ENCODE results near the gene COQ10B.
"Not testable (repeated sequence)": the region's sequence is repeated elsewhere in the genome, so short reads cannot be mapped to it uniquely, and the experiment has no call there.

COQ10B gene

DNA sequence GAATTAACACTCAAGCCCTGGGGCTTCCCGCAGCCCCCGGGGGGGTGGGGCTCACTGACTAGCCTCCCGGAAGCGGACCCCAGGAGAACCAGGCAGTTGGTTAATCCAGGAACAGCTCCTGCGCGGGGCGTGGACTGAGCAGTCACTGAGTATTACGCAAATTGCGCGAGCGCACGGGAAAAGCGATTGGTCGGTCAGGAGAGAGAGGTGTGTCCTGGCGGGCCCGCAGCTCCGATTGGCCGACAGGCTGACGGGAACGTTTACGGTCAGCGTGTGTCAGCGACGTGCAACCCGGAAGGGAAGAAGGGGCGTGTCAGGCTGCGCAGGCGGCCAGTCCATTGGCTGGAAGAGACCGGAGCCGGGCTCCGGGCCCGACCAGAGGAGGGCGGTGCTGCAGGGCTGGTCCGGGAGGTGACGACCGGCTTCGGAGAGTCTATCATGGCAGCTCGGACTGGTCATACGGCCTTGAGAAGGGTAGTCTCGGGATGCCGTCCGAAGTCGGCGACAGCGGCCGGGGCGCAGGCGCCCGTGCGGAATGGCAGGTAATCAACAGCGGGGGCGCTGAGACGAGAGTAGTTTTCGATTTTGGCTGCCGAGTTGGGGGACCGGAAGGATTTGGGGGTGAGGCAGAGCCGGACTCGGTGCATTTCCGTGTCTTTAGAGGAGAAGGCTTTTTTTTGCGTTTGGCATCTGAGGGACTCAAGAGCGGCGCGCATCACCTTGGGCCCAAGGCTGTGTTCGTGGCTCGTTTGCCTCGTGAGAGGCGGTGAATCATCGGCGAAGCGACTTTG lies at the start of gene COQ10B:
Gene COQ10B (plus strand): TSS at position 430 of the 791 bp plus-strand sequence. CDS start 9 bp downstream, at position 439.
- DNase-seq (ENCODE audit: low spot score) = peak; percentile 98

DNA sequence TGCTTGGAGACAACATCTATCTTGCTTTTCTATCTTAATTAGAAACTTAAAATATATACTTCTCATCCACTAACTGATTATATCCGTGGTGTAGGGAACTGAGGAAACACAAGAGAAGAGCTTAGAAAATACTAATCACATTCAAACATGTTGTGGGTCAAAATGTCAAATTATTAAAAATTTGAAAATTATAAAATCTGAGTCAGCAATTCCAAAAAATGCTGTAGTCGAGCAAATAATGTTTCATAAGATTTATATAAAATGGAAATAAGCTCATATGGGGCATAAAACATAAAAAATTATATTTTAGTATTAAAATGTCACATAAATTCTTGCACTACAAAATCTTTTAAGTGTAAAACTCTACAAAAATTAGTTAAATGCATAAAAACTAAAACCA lies 47.8 kb upstream of the COQ10B start:
- no peak for DNase-seq (ENCODE audit: low spot score)

DNA sequence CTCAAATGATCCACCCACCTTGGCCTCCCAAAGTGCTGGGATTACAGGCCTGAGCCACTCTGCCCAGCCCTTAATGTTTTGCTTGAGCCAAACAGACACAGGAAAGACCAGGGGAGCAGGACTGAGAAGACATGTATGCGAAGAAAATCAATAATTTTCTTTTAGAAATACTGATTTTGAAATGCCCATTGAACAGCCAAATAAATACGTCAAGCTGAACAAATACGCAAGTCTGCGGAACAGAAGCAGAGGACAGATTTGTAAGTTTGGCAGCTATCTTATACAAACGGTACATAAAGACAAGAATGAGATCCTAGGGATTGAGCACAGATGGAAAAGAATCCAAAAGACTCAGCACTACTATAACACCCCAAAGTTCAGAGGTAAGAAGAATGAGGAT lies 39.3 kb upstream of the COQ10B start:
- no peak for DNase-seq (ENCODE audit: low spot score)

DNA sequence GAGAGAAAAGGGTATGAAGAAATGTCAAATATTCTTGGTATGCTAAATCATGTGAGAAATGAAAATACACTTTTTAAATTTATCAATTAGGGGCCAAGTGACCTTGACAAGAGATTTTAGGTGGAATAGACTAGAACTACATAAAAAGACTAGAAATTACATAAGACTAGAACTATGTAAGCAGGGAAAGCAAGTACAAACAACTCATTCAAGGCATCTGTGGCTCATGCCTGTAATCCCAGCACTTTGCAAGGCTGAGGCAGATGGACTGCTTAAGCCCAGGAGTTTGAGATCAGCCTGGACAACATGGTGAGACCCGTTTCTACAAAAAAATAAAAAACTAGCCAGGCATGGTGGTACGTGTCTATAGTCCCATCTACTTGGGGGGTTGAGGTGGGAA lies 38.8 kb upstream of the COQ10B start:
- DNase-seq (ENCODE audit: low spot score) = no peak

DNA sequence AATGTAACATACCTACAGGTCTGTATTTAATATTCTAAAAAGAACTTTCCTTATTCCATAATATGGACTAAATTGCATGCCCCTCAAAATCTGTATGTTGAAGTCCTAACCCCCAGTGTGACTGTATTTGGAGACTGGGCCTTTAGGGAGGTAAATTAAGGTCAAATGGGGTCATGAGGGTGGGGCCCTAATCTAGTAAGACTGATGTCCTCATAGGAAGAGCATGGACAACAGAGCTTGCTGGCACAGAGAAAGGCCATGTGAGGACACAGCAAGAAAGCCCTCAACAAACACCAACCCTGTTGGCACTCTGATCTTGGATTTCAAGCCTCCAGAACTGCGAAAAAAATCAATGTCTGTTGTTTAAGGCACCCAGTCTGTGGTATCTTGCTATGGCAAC lies 37.1 kb upstream of the COQ10B start:
- DNase-seq (ENCODE audit: low spot score) = no peak

DNA sequence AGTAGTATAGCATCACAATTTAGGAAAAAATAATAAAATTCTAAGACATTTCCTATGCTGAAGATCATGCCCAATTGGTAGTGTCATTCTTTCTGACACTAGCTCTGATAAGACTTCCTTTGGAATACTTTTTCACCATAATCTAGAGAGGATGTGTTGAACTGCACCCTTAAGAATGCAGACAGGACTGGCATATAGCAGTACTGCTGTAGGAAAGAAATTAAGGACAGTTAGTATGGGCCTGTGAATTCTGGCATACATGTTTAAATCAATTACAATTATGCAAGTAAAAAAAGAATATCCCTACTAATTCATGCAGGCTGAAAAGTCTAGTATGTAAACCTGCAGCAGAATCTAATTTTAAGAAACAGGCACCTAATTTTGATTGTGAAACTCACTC lies 33.9 kb upstream of the COQ10B start:
- no peak for DNase-seq (ENCODE audit: low spot score)

DNA sequence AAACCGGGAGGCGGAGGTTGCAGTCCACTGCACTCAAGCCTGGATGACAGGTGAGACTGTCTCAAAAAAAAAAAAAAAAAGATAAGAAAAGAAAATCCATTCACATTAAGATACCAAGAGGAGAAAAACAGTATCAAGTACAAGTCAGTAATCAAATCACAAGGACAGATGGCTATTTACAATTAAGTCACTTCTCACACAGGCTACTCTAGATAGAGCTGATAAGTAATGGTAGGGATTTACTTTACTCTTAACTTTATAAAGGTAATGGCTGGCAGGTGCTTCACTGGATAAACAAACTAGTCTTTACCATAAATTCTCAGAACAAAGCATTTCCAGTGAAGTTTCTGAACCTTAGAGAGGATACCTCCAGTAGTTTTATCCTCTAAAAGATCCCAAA lies 30.0 kb upstream of the COQ10B start:
- no peak for DNase-seq (ENCODE audit: low spot score)

DNA sequence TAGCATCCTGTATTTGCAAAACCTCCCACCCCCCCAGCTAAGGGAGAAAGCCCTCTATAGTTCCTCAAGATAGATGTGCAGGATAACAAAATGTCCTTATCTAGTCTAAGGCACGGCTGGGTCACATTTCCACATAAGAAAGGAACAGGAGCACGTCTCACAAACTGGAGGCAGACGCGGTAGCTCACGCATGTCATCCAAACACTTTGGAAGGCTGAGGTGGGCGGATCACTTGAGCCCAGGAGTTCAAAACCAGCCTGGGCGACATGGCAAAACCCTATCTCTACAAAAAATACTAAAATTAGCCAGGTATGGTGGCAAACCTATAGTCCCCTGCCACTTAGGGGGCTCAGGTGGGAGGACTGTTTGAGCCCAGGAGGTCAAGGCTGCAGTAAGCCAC lies 27.8 kb upstream of the COQ10B start:
- DNase-seq (ENCODE audit: low spot score) = no peak

DNA sequence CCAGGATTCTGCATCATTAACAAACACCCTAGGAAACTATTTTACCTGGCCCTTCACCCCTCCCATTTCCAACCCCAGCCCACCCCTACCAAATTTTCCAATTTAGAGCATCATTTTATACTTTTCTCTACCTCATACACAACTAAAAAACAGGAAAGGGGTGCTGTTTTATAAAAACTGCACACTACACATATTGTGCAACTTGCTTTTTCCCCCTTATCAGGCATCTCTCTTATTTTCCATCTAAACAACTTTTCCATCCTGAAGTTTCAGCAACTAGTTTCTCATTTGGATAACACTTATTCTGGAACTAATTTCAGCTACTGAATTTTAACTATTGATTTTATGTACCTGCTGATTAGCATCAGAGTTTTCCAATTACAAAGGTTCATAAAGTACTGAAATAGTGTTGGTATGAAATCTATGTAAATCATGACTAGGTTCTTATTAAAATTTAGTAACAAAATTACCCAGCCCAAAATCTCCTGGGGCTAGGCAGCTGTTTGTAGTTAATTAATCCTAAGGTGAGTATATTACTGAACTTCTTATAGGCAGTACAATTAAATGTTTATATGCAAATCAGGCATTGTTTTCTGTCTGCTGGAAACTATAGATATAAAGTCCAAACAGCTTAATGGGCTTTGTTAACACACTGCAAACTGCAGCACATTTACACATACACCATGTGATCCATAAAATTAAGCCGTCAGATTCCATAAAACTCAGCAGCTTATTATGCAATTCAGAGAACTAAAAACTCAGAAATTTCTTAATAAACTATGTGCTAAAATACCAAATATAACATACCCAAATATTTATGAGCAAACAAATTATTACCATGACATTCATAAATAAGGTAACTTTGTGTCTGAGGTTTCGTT lies 26.4 kb upstream of the COQ10B start:
- no peak for DNase-seq (ENCODE audit: low spot score)

DNA sequence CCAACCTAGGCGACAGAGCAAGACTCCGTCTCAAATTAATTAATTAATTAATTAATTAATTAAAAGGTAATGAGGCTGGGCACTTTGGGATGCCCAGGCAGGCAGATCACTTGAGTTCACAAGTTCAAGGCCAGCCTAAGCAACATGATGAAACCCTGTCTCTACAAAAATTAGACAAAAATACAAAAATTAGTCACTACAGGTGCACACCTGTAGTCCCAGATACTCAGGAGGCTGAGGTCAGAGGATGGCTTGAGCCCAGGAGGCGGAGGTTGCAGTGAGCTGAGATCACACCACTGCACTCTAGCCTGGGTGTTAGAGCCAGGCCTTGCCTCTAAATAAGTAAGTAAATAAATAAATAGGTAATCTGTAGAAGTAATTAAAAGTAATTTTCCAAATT lies 25.4 kb upstream of the COQ10B start:
- no peak for DNase-seq (ENCODE audit: low spot score)

DNA sequence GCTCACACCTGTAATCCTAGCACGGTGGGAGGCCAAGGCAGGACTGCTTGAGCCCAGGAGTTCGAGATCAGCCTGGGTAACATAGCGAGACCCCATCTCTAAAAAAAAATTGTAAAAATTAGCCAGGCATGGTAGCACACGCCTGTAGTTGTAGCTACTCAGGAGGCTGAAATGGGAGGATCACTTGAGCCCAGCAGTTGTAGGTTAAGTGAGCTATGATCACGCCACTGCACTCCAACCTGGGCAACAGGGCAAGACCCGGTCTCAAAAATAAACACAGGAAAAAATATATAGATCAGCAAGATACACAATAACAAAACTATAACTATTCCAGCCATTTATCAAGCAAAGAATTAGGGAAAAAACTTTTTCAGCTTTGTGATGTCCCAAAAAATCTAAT lies 21.5 kb upstream of the COQ10B start:
- no peak for DNase-seq (ENCODE audit: low spot score)

DNA sequence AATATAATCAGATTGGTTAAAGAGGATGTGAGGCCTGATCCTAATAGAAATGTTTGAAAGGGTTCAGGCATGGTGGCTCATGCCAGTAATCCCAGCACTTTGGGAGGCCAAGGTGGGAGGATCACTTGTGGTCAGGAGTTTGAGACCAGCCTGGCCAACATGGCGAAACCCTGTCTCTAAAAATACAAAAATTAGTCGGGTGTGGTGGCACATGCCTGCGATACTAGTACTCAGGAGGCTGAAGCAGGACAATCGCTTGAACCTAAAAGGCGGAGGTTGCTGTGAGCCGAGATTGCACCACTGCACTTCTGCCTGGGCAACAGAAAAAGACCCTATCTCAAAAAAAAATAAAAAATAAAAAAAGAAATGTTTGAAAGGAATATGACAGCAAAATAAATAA lies 20.8 kb upstream of the COQ10B start:
- DNase-seq (ENCODE audit: low spot score) = not testable (repeated sequence)

DNA sequence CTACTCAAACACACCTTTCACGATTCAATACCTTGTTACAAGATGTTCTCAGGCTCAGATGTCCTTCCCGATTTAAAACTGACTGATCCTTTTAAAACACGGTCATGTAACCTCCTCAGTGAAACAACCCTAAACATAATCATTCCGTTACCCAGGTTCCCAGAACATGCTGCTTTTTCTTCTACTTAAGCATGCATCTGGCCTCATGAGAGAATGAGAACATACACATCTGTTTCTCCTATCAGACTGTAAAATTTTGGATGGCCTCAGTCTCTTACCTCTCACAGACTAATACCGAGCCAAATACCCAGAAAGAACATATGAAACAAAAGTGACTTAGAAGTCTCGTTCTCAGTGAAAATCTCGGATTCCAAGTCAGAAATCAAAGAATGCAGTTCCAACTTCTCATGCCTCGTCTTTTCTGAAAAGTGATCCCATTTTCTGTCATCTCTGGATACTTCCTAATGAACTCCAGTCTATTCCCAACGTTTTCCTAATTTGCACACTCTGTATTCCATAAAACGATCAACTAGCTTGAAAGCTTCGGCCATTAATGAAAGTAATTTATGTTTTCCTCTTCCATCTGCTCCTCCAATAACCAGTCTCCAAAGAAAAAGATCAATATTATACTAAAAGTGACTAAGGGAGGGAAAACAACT lies 19.4 kb upstream of the COQ10B start:
- DNase-seq (ENCODE audit: low spot score) = no peak

DNA sequence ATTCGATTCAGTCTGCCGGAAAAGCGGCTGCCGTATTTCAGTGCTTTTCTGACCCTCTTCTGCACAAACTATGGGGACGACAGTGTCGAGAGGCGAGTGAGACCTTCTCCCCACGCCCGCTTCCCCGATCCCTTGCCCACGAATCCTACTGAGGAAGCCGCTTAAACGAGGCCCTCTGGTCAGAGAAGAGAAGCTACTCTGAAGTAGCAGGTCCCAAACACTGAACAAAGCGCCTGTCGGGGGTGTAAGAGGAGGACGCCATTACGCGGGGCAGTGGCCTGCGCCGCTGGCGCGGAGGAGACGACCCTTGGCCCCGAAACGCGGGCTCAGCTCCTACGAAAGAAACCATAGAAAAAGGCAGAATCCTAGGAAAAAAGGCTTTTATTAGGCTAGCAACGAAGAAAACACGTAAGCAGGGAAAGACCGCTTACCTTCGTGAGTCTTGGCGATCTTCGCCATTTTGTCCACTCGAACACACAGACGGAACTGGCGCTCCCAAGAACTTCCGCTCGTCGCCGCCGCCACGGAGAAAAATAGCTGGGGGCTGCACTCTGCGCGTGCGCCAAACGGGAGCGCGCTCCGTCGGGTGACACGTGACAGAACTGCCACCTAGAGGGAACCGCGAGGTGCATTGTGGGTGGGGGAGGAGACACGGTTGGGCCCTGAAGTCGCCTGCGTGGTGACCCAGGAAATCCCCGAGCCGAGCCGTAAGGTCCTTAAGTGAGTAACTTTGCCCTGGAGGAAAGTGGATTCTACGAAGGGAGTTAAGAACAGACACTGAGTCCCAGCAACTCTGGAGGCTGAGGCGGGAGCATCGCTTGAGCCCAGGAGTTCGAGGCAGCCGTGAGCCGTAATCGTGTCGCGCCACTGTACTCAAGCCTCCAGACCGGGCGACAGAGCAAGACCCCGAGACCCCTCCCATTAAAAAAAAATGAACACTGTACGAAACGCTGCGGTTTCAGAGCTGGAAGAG lies 18.5 kb upstream of the COQ10B start, which contains the start of gene SF3B1:
Gene SF3B1 (minus strand): TSS at position 488 of the 973 bp plus-strand sequence. CDS start 29 bp downstream, at position 459.
- DNase-seq (ENCODE audit: low spot score) = peak; percentile 98

DNA sequence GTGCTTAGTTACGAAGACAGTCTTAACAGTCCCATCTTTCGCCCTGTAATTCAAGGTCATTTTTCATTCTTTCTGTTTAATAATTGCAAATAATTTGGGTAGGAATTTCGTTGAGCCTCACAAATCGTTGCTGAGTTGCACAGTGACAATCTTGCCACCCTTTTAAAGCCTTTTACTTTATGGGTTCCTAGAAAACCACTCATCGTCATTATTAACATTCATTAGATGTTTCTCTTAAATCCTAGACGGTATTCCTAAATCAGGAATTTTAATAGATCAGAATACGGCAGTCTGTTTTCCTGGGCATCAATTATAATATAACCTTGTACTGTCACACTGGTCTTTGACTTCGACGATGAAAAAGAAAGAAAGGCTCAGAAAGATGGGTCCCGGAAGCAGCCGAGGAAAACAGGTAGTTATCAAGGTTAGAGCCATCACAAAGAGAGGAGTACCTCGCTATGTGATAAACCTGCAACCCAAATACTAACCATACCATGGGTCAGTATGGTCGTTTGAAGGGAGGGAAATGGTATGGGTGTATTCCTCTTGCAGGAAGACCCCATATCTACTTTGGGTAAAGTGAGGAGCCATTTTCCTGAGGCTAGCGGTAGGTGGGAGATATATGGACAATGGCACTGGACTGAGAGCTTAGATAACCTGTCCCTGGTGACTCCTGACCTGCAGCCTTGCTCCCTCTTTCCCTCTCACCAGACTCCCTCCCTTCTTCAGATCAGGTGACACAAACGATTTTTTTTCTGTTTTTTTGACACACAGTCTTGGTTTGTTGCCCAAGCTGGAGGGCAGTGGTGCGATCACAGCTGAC lies 17.5 kb upstream of the COQ10B start:
- DNase-seq (ENCODE audit: low spot score) = no peak

DNA sequence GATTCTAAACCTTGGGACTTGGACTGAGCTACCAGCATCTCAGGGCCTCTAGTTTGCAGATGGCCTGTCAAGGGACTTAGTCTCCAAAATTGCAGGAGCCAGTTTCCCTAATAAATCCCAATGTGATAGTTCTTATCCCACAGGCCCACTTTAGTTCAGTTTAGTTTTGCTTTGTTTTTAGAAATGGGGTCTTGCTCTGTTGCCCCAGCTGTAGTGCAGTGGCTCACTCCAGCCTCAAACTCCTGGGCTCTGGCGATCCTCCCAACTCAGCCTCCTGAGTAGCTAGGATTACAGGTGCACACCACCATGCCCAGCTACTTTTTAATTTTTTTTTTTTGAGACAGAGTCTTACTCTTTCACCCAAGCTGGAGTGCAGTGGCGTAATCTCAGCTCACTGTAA lies 16.0 kb upstream of the COQ10B start:
- DNase-seq (ENCODE audit: low spot score) = no peak

DNA sequence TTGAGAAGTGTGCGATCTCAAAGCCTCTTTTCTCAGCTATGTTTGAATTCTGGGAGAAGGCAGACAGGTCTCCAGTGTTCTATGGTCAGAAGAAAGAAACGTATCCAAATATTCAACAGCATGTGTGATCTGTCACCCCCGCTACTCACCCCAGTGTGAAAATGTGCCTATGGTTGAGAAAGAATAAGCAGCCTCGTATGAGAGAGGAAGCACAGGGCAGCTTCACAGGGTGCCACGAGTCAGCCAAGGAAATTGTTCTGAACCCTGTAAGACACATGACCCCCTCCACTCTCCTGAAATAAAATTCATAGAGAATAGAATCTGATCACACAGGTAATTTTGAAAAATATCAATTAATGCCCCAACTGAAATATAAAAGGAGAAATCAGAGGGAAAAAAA lies 10.5 kb upstream of the COQ10B start:
- no peak for DNase-seq (ENCODE audit: low spot score)

DNA sequence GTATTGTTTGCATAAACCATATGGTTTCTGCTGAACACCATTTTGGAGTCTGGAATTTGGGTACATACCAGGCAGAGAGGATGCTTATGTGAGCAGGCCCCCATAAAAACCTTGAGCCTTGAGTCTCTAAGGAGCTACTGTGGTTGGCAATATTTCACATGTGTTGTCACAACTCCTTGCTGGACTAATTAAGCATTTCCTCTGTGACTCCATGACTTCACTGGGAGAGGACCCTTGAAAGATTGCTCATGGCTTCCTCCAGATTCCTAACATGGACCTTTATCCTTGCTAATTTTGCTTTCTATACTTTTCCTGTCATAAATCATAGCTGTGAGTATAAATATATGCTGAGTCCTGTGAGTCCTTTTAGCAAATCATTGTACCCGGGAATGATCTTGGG lies 7.6 kb upstream of the COQ10B start:
- DNase-seq (ENCODE audit: low spot score) = no peak

DNA sequence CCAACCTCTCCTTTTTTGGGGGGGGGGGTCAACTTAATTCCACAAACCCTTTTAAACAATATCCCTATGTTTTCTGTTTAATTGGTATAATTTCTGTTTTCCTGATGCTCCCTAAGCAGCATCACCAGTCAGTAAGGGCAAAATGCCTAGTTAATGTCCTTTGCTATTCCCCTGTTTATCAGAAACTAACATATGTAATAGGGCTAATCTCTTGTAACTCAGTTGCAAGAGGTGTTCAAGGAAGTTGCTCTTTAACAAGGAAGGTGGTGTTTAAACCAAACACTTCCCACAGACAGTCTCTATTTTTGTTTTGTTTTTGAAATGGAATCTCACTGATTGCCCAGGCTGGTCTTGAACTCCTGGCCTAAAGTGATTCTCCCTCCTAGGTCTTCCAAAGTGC lies 6.5 kb upstream of the COQ10B start:
- DNase-seq (ENCODE audit: low spot score) = no peak

DNA sequence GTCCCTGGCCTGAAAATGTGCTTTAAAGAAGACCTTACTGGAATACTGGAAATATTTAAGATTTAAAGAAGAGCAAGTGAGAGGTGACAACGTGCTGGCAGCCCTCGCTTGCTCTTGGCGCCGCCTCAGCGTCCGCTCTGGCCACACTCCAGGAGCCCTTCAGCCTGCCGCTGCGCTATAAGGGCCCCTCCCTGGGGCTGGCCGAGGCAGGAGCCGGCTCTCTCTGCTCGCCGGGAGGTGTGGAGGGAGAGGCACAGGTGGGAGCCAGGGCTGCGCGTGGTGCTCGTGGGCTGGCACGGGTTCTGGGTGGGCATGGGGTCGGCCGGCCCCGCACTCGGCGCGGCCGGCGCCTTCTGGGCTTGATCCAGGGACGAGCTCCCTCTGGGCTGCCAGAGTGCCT lies 2.9 kb upstream of the COQ10B start:
- no peak for DNase-seq (ENCODE audit: low spot score)
